ENCODE data around the gene TCF4. TPM values are rescaled to one million over a fixed set of nuclear protein-coding genes. Genes with fewer than 3 reads are reported as not detected.

TCF4 gene
- total RNA-seq, 1 experiment from 2014 or later, result 104 TPM

- no peaks in the 10 kb centered on the region for H3K9me3 Mint-ChIP-seq
- POLR2A ChIA-PET, result no interaction called here
- H3K36me3 Mint-ChIP-seq, result no peaks in the 10 kb centered on the region
- peaks cover 76% of the 10 kb centered on the region for H3K4me1 Mint-ChIP-seq
- no peaks in the 10 kb centered on the region for H3K27me3 Mint-ChIP-seq (ENCODE audit: low read depth)
- no peak overlapping the region; the same call in none of the 2 replicates for H3K27ac Mint-ChIP-seq
- CTCF ChIA-PET, result no interaction called here
- DNase-seq (ENCODE audit: low spot score) (no peak), ATAC-seq (no peak)
- no peak overlapping the region for H3K4me3 Mint-ChIP-seq
- TF ChIP-seq RORB (CRISPR knock-in tag; IDR thresholded peaks at IDR 0.05) (no peak), FOXJ3 (CRISPR knock-in tag; IDR thresholded peaks at IDR 0.05; ENCODE audit: borderline replicate concordance) (no peak), KAT7 (CRISPR knock-in tag; IDR thresholded peaks at IDR 0.05; ENCODE audit: borderline replicate concordance) (no peak), HMGA2 (CRISPR knock-in tag; IDR thresholded peaks at IDR 0.05) (no peak), ERG (CRISPR knock-in tag; IDR thresholded peaks at IDR 0.05) (no peak), NFATC4 (CRISPR knock-in tag; IDR thresholded peaks at IDR 0.05) (no peak), NFYB (CRISPR knock-in tag; conservative IDR thresholded peaks at IDR 0.05; ENCODE audit: low read depth) (no peak), ATF2 (CRISPR knock-in tag; IDR thresholded peaks at IDR 0.05; ENCODE audit: borderline replicate concordance, low read depth) (no peak), ZNF121 (CRISPR knock-in tag; IDR thresholded peaks at IDR 0.05) (no peak), MYBL2 (CRISPR knock-in tag; IDR thresholded peaks at IDR 0.05) (no peak), RELA (CRISPR knock-in tag; IDR thresholded peaks at IDR 0.05; ENCODE audit: borderline replicate concordance) (no peak), USF2 (CRISPR knock-in tag; IDR thresholded peaks at IDR 0.05) (no peak)
- TF ChIP-seq, protein P1, sequence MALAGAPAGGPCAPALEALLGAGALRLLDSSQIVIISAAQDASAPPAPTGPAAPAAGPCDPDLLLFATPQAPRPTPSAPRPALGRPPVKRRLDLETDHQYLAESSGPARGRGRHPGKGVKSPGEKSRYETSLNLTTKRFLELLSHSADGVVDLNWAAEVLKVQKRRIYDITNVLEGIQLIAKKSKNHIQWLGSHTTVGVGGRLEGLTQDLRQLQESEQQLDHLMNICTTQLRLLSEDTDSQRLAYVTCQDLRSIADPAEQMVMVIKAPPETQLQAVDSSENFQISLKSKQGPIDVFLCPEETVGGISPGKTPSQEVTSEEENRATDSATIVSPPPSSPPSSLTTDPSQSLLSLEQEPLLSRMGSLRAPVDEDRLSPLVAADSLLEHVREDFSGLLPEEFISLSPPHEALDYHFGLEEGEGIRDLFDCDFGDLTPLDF (CRISPR knock-in tag; IDR thresholded peaks at IDR 0.05), result no peak
Observed at GRCh38 chr18:55317864-55318263, 270.1 kb downstream of the TCF4 start.

DNA sequence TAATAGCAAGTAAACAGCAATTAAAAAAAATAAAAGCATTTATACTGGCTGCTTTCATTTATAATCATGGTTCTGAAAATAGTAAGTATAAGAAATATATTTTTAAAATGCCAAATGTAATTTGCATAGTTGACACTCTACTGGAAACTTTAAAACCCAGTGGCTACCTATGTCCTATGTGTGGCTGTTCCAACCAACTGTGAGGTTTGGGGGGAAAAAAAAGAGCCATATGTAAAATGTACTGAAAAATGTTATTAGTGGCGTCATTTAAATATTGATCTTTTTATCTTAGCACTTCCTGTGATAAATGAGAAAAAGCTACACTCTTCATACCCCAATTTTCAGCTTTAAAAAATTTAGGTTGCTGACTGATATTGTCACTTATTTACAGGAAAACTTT is 270.7 kb downstream of the TCF4 start:
- Mint-ChIP-seq H3K4me3 (no peak overlapping the region), H3K36me3 (no peaks in the 10 kb centered on the region), H3K9me3 (no peaks in the 10 kb centered on the region), H3K4me1 (peaks cover 82% of the 10 kb centered on the region), H3K27ac (no peak overlapping the region; the same call in 1 of the 2 replicates), H3K27me3 (ENCODE audit: low read depth) (no peaks in the 10 kb centered on the region)
- POLR2A ChIA-PET, result no interaction called here
- CTCF ChIA-PET, result no interaction called here
- TF ChIP-seq NR3C1 (CRISPR knock-in tag; conservative IDR thresholded peaks at IDR 0.05; ENCODE audit: low read depth) (no peak), ZBTB21 (CRISPR knock-in tag; IDR thresholded peaks at IDR 0.05; ENCODE audit: borderline replicate concordance) (no peak), ZNF317 (CRISPR knock-in tag; IDR thresholded peaks at IDR 0.05; ENCODE audit: borderline replicate concordance, low read depth) (no peak), GTF2I (CRISPR knock-in tag; conservative IDR thresholded peaks at IDR 0.05) (no peak), ZNF671 (CRISPR knock-in tag; IDR thresholded peaks at IDR 0.05) (no peak), NR2C2 (CRISPR knock-in tag; IDR thresholded peaks at IDR 0.05) (no peak), USF1 (CRISPR knock-in tag; IDR thresholded peaks at IDR 0.05) (no peak), HMGA2 (CRISPR knock-in tag; IDR thresholded peaks at IDR 0.05) (no peak), ZNF423 (CRISPR knock-in tag; IDR thresholded peaks at IDR 0.05) (no peak), ATF3 (CRISPR knock-in tag; conservative IDR thresholded peaks at IDR 0.05) (no peak), EMX1 (CRISPR knock-in tag; IDR thresholded peaks at IDR 0.05) (no peak)
- TF ChIP-seq, protein P2, sequence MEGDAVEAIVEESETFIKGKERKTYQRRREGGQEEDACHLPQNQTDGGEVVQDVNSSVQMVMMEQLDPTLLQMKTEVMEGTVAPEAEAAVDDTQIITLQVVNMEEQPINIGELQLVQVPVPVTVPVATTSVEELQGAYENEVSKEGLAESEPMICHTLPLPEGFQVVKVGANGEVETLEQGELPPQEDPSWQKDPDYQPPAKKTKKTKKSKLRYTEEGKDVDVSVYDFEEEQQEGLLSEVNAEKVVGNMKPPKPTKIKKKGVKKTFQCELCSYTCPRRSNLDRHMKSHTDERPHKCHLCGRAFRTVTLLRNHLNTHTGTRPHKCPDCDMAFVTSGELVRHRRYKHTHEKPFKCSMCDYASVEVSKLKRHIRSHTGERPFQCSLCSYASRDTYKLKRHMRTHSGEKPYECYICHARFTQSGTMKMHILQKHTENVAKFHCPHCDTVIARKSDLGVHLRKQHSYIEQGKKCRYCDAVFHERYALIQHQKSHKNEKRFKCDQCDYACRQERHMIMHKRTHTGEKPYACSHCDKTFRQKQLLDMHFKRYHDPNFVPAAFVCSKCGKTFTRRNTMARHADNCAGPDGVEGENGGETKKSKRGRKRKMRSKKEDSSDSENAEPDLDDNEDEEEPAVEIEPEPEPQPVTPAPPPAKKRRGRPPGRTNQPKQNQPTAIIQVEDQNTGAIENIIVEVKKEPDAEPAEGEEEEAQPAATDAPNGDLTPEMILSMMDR (IDR thresholded peaks at IDR 0.05), result no peak
- TF ChIP-seq, protein P3, sequence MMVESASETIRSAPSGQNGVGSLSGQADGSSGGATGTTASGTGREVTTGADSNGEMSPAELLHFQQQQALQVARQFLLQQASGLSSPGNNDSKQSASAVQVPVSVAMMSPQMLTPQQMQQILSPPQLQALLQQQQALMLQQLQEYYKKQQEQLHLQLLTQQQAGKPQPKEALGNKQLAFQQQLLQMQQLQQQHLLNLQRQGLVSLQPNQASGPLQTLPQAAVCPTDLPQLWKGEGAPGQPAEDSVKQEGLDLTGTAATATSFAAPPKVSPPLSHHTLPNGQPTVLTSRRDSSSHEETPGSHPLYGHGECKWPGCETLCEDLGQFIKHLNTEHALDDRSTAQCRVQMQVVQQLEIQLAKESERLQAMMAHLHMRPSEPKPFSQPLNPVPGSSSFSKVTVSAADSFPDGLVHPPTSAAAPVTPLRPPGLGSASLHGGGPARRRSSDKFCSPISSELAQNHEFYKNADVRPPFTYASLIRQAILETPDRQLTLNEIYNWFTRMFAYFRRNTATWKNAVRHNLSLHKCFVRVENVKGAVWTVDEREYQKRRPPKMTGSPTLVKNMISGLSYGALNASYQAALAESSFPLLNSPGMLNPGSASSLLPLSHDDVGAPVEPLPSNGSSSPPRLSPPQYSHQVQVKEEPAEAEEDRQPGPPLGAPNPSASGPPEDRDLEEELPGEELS (CRISPR knock-in tag; IDR thresholded peaks at IDR 0.05), result no peak
- no peak for ATAC-seq
- DNase-seq (ENCODE audit: low spot score), result no peak

All from WTC11 (cell line).